K562 (cell line): Measurements from ENCODE around the gene TRAPPC2L. TPM values are rescaled to one million over a fixed set of nuclear protein-coding genes. Genes with fewer than 3 reads are reported as not detected.
A peak's percentile ranks its signal among the peaks of the same experiment; 100 is the strongest.

Experiments
- AFF4 ChIP-seq: sonication (generic); formaldehyde crosslinking; IDR thresholded peaks from 2 replicates; pipeline ENCODE4 v1.8.0; 2023; ENCODE audit warnings: mild to moderate bottlenecking, missing genetic modification reagents
- ARID3B ChIP-seq: fragments of 250-450 bp; sonication (Bioruptor Pico); IDR thresholded peaks from 2 replicates; pipeline ENCODE4 v1.4.0; 2020; ENCODE audit warnings: borderline replicate concordance
- CBFB ChIP-seq: sonication (generic); formaldehyde crosslinking; IDR thresholded peaks from 2 replicates; pipeline ENCODE4 v1.4.0; 2020; ENCODE audit warnings: mild to moderate bottlenecking, missing genetic modification reagents
- DMBX1 ChIP-seq: fragments of 250-450 bp; sonication (Bioruptor Pico); IDR thresholded peaks from 2 replicates; pipeline ENCODE4 v1.8.0; 2022; ENCODE audit warnings: inconsistent platforms, mild to moderate bottlenecking, moderate library complexity, borderline replicate concordance
- FOXJ2 ChIP-seq: fragments of 200-800 bp; sonication (Bioruptor generic); IDR thresholded peaks from 2 replicates; pipeline ENCODE4 v1.6.1; 2016; ENCODE audit warnings: missing genetic modification characterization, missing compliant biosample characterization
- MAX ChIP-seq: sonication (generic); formaldehyde crosslinking; IDR thresholded peaks from 2 replicates; pipeline ENCODE4 v1.9.0; 2022; ENCODE audit warnings: mild to moderate bottlenecking, missing genetic modification reagents
- MCM5 ChIP-seq: fragments of 450-650 bp; IDR thresholded peaks from 2 replicates; pipeline ENCODE4 v1.6.1; 2016; ENCODE audit warnings: low read depth
- MXD1 ChIP-seq: fragments of 250-450 bp; sonication (Bioruptor Pico); IDR thresholded peaks from 2 replicates; pipeline ENCODE4 v1.8.0; 2021; ENCODE audit warnings: borderline replicate concordance, mild to moderate bottlenecking, moderate library complexity; ENCODE audit not compliant: poor library complexity, severe bottlenecking
- PYGO2 ChIP-seq: fragments of 450-650 bp; IDR thresholded peaks from 2 replicates; pipeline ENCODE4 v1.6.1; 2016; ENCODE audit warnings: mild to moderate bottlenecking, missing genetic modification characterization, moderate library complexity, missing compliant biosample characterization
- RBM22 ChIP-seq: fragments of 200-400 bp; formaldehyde crosslinking; IDR thresholded peaks from 2 replicates; pipeline ENCODE4 v1.6.1; 2018; ENCODE audit warnings: low read length, low read depth; ENCODE audit not compliant: poor library complexity, severe bottlenecking
- RHOXF2B ChIP-seq: fragments of 250-450 bp; sonication (Bioruptor Pico); conservative IDR thresholded peaks from 2 replicates; pipeline ENCODE4 v1.5.1; 2021
- SMAD4 ChIP-seq: fragments of 250-450 bp; sonication (Bioruptor Pico); conservative IDR thresholded peaks from 2 replicates; pipeline ENCODE4 v1.8.0; 2021; ENCODE audit warnings: inconsistent platforms, mild to moderate bottlenecking, moderate library complexity
- SOX6 ChIP-seq: fragments of 450-650 bp; IDR thresholded peaks from 2 replicates; pipeline ENCODE4 v1.6.1; 2014; ENCODE audit warnings: mild to moderate bottlenecking
- SRSF3 ChIP-seq: fragments of 200-400 bp; formaldehyde crosslinking; IDR thresholded peaks from 2 replicates; pipeline ENCODE4 v1.6.1; 2016; ENCODE audit warnings: mild to moderate bottlenecking, low read length, moderate library complexity; ENCODE audit not compliant: insufficient read depth
- TAF1 ChIP-seq: IDR thresholded peaks from 2 replicates; pipeline ENCODE4 v1.6.1; 2011; ENCODE audit warnings: mild to moderate bottlenecking, low read length, moderate library complexity; ENCODE audit not compliant: insufficient read depth, control insufficient read depth, severe bottlenecking; ENCODE audit errors: extremely low read depth
- ZNF274 ChIP-seq: IDR thresholded peaks from 2 replicates; pipeline ENCODE4 v1.6.1; 2011; ENCODE audit warnings: low read depth, mild to moderate bottlenecking, low read length, moderate library complexity, borderline replicate concordance
- ZNF324 ChIP-seq: fragments of 250-450 bp; sonication (Bioruptor Pico); IDR thresholded peaks from 2 replicates; pipeline ENCODE4 v1.4.0; 2020; ENCODE audit warnings: mild to moderate bottlenecking
- ZNF449 ChIP-seq: fragments of 250-450 bp; sonication (Bioruptor Pico); IDR thresholded peaks from 2 replicates; pipeline ENCODE4 v1.8.0; 2022; ENCODE audit warnings: moderate library complexity, mild to moderate bottlenecking, inconsistent platforms
- ZNF583 ChIP-seq: fragments of 250-450 bp; sonication (Bioruptor Pico); IDR thresholded peaks from 2 replicates; pipeline ENCODE4 v1.4.0; 2020
- ZNF584 ChIP-seq: fragments of 200-800 bp; sonication (Bioruptor generic); IDR thresholded peaks from 2 replicates; pipeline ENCODE4 v1.6.1; 2016; ENCODE audit warnings: low read depth, mild to moderate bottlenecking, missing genetic modification characterization, missing compliant biosample characterization
- polyA plus RNA-seq, 8 experiments: library from polyadenylated mRNA; depleted of rRNA in 4 of 8; stranded (reverse) in 5 of 8; unstranded in 3 of 8; fragments of >200 nt; fragmentation: Nextera tagmentation in 2 of 8; fragmentation: Illumina TruSeq in 1 of 8; extraction: Ambion mirVana in 2 of 8; extraction: Trizol in 1 of 8; gene quantifications; 2 replicates each; pipeline versions ENCODE4 v1.2.1 to v1.2.3, GENCODE V29; 2011 to 2014; ENCODE audit warnings: inconsistent platforms in 1 of 8, missing spikeins in 1 of 8
- total RNA-seq, 7 experiments: library from RNA; depleted of rRNA in 6 of 7; stranded (reverse); fragments of >200 nt in 6 of 7; fragmentation: Illumina TruSeq in 2 of 7; extraction: Trizol in 2 of 7; gene quantifications; 2 replicates each; pipeline versions ENCODE4 v1.2.1 to v1.2.3, GENCODE V29; 2011 to 2021; ENCODE audit warnings: low replicate concordance in 1 of 7

Gene TRAPPC2L
- total and polyA plus RNA-seq, 9 of the 15 experiments (the other 6 are each of a cell fraction or from before 2014, with no cell fraction given) = 60.4 to 398 (median 97.5) TPM

GRCh38 chr16:88871730-88872416 lies 14.9 kb downstream of the TRAPPC2L start (continued):
- TF ChIP-seq FOXJ2 (no peak), ZNF324 (CRISPR knock-in tag) (no peak), ZNF449 (CRISPR knock-in tag) (no peak), ARID3B (no peak), ZNF274 (no peak), MAX (CRISPR knock-in tag) (no peak; the same call in 1 of the 2 replicates), ZNF583 (CRISPR knock-in tag) (no peak), MXD1 (CRISPR knock-in tag) (no peak), TAF1 (no peak), SRSF3 (no peak), RHOXF2B (CRISPR knock-in tag) (no peak), SMAD4 (CRISPR knock-in tag) (no peak), CBFB (CRISPR knock-in tag) (no peak), SOX6 (no peak), ZNF584 (CRISPR knock-in tag) (no peak), RBM22 (peak; percentile 98), AFF4 (0 out of 2 replicates have a peak, but pooled peaks have one; percentile 11), MCM5 (no peak), PYGO2 (tag) (no peak), DMBX1 (CRISPR knock-in tag) (no peak)
